Thymus (tissue), 14 donors: ENCODE data around the gene ADGRB3. TPM values are rescaled to one million over a fixed set of nuclear protein-coding genes. Genes with fewer than 3 reads are reported as not detected.

Experiments
- DNase-seq, 9 donors: peaks; one replicate each; pipeline ENCODE4 v3.0.0-alpha.2; 2013; ENCODE audit warnings: low spot score in 9 of 9, low read depth in 6 of 9, missing footprints in 1 of 9
- H3K27ac ChIP-seq, 2 donors: one replicate each; pipeline ENCODE4 v1.5.1; 2013; ENCODE audit warnings: control low read depth in 1 of 2, low read depth in 1 of 2, low read length in 1 of 2, mild to moderate bottlenecking in 1 of 2, moderate library complexity in 1 of 2
- H3K27me3 ChIP-seq, 2 donors: one replicate each; pipeline ENCODE4 v1.5.1; 2013; ENCODE audit warnings: low read length in 1 of 2; ENCODE audit not compliant: control insufficient read depth in 2 of 2, insufficient read depth in 1 of 2
- H3K36me3 ChIP-seq, 2 donors: one replicate each; pipeline ENCODE4 v1.5.1; 2013; ENCODE audit warnings: low read length in 1 of 2, mild to moderate bottlenecking in 1 of 2, moderate library complexity in 1 of 2; ENCODE audit not compliant: control insufficient read depth in 2 of 2, insufficient read depth in 2 of 2
- H3K4me1 ChIP-seq, 2 donors: one replicate each; pipeline ENCODE4 v1.5.1; 2013; ENCODE audit warnings: low read length in 2 of 2; ENCODE audit not compliant: control insufficient read depth in 2 of 2, insufficient read depth in 2 of 2
- H3K4me3 ChIP-seq, 2 donors: one replicate each; pipeline ENCODE4 v1.5.1; 2013; ENCODE audit warnings: low read length in 2 of 2, control low read depth in 1 of 2, mild to moderate bottlenecking in 1 of 2
- H3K9me3 ChIP-seq, 2 donors: one replicate each; pipeline ENCODE4 v1.5.1; 2013; ENCODE audit warnings: low read length in 1 of 2, mild to moderate bottlenecking in 1 of 2; ENCODE audit not compliant: control insufficient read depth in 2 of 2, insufficient read depth in 1 of 2
- WGBS: extraction: QIAGEN DNeasy Blood & Tissue Kit; methylation state at CpG from one replicate; pipeline ENCODE4 v1.1.7; 2013; 5-methylcytosine and 5-hydroxymethylcytosine counted together
- long read RNA-seq, 10 donors: transcript quantifications; one replicate each; lab custom pipeline, GENCODE V29; 2026
- polyA plus RNA-seq: library from polyadenylated mRNA; stranded (reverse); fragments of 200-250 nt; gene quantifications from one replicate; pipeline ENCODE4 v1.2.3, GENCODE V29; 2013
- total RNA-seq: library from RNA; stranded (reverse); fragments of 120-200 nt; gene quantifications from one replicate; pipeline ENCODE4 v1.2.4, GENCODE V29; 2013
- donor health status: healthy.

ADGRB3 gene
- total RNA-seq (0.09 TPM), polyA plus RNA-seq (0.09 TPM)
- long read RNA-seq, donor 1 = 0 reads
- long read RNA-seq, donor 2 = 0 reads
- long read RNA-seq, donor 3 = 0 reads
- long read RNA-seq, donor 4 = 0 reads
- long read RNA-seq, donor 5 = 0 reads
- long read RNA-seq, donor 6 = 0 reads
- long read RNA-seq, donor 7 = 0 reads
- long read RNA-seq, donor 8 = 0 reads
- long read RNA-seq, donor 9 = 0 reads
- long read RNA-seq, donor 10 = 0 reads

DNA sequence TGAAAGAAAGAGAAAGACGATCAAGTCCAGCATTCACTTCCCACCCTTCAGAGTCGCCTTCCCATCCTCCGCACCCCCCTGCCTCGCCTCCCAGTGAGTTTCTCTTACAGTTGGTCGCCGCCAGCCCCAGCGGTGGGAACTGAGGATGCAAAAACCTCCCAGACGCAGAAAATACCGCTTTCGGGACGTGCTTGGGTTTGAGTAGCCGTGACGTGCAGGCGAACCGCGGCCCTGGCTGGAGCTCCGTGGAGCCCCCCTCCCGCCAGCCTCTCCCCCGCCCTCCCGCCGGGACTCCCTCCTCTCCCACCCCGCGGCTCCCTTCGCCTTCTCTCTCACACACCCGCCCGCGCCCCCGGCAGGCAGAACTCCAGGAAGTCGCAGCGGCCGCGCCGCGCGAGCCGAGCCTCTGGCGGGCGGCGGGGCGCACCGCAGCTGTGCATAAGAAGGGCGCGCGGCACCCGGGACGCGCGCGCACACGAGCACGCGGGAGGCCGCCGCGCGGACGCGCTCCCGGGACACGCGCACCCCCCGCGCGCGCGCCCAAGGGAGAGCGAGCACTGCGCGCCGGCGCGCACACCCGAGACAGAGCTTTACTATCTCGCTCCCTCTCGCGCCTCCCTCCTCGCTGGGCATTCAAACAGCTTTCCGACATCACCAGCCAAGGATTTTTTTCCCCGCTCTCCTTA is at the start of gene ADGRB3:
Gene ADGRB3 (plus strand): TSS at position 557 of the 686 bp plus-strand sequence. CDS start 3,394 bp downstream, outside the sequence.
- Histone ChIP-seq H3K4me3 (peak within 1 kb of the TSS; percentile 35 to 46), H3K27me3 (peaks cover 30 to 57% of the 10 kb centered on the region in 2 donors), H3K4me1 (peaks cover 0 to 7% of the 10 kb centered on the region in 2 donors), H3K36me3 (no peaks in the 10 kb centered on the region), H3K9me3 (no peaks in the 10 kb centered on the region), H3K27ac (no peak within 1 kb of the TSS)
- DNase-seq = peak in 7 of 9 donors; percentile 9 to 52 (median 26)
- under 1% methylated on average over 79 of the region's 79 CpGs for WGBS

DNA sequence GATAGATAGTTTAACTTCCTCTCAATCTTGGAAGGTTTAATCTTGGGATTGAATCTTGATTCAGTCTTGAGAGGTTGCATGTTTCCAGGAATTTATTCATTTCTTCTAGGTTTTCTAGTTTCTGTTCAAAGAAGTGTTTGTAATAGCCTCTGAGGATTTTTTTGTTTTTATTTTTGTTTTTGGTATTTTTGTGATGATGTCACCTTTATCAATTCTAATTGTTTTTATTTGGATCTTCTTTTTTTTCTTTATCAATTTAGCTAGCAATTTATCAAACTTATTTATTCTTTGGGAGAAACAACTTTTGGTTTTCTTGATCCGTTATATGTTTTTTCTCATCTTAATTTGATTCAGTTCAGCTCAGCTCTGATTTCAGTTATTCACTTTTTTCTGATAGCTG is 41.5 kb upstream of the ADGRB3 start:
- no peak overlapping the region for H3K27ac ChIP-seq
- H3K36me3 ChIP-seq = no peaks in the 10 kb centered on the region
- H3K4me3 ChIP-seq = no peak overlapping the region
- H3K27me3 ChIP-seq = no peaks in the 10 kb centered on the region
- H3K9me3 ChIP-seq = no peaks in the 10 kb centered on the region
- WGBS = 100% methylated on average over 1 of the region's 1 CpG
- H3K4me1 ChIP-seq = no peaks in the 10 kb centered on the region
- DNase-seq = no peak

DNA sequence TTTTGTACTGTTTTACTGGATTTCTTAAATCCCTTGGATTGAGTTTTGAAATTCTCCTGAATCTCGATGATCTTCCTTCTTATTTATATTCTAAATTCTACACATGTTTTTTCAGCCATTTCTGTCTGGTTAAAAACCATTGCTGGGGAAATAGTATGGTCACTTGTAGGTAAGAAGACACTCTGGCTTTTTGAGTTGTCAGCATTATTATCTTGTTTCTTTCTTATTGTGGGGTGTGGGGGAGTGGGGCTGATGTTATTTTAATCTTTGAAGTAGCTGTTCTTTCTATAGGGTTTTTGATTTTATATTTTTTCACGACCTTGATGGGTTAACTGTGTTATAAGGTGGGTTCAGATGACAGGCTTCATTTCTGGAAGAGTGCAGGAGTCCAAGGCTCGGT is 37.4 kb upstream of the ADGRB3 start:
- 74% methylated on average over 3 of the region's 3 CpGs for WGBS
- DNase-seq = no peak
- Histone ChIP-seq H3K9me3 (no peaks in the 10 kb centered on the region), H3K4me3 (no peak overlapping the region), H3K36me3 (no peaks in the 10 kb centered on the region), H3K27me3 (no peaks in the 10 kb centered on the region), H3K4me1 (no peaks in the 10 kb centered on the region), H3K27ac (no peak overlapping the region)

DNA sequence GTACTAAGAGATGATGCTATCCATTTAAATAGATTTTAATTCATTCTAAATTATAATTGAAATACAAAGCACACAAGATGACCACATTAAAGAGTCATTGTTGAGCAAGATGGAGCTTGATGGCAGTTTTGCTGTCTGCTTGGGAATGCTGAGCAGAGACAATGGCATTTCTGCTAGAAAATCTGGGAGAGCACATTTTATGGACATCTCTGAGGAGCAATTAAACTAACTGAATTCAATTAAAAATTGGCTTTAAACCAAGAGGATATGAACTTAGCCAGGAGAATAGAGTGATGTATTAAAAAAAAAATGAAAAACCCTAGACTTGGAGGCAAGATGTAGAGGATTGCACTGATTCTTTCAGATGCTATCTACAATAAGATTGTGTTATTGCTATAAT is 19.1 kb upstream of the ADGRB3 start:
- no peaks in the 10 kb centered on the region for H3K4me1 ChIP-seq
- H3K9me3 ChIP-seq = no peaks in the 10 kb centered on the region
- H3K27ac ChIP-seq = no peak overlapping the region
- no peak for DNase-seq
- H3K27me3 ChIP-seq = no peaks in the 10 kb centered on the region
- no peak overlapping the region for H3K4me3 ChIP-seq
- H3K36me3 ChIP-seq = no peaks in the 10 kb centered on the region

DNA sequence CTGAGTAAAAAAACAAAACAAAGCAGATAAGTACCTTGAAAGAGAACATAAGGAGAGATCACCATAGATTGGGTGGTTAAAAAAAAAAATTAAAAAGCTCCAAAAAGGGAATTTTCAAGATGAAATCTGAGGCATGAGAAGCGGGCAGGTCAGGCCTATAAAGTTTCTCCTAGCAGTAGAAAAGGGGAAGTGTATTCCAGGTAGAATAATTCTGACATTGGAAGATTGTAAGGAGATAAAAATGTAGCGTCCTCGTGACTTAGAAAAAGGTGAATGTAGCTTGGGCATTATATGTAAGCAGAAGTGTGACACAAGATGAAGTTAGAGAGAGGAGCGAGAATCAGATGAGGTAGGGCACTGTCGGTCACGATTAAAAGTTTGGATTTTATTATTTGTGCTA is 9.1 kb upstream of the ADGRB3 start:
- no peaks in the 10 kb centered on the region for H3K27me3 ChIP-seq
- no peak for DNase-seq
- WGBS = 93% methylated on average over 6 of the region's 6 CpGs
- H3K36me3 ChIP-seq = no peaks in the 10 kb centered on the region
- no peaks in the 10 kb centered on the region for H3K4me1 ChIP-seq
- no peak overlapping the region for H3K4me3 ChIP-seq
- H3K27ac ChIP-seq = no peak overlapping the region
- H3K9me3 ChIP-seq = no peaks in the 10 kb centered on the region

DNA sequence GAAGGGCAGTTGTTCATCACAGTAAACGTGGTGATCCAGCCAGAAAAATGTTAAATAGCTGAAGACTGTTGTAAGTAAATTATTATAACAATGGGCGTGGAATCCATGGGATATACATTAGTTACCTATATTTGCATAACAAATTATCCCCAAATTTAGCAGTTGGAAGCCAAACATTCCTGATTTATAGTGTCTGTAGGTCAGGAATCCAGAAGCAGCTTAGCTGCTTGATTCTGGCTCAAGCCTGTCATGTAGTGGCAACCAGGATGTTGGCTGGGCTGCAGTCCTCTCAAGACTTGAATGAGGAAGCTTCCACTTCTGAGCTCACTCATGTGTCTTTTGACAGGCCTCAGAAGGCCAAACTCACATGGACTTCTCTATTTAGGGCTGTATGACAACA is 6.9 kb upstream of the ADGRB3 start:
- peaks cover 0 to 8% of the 10 kb centered on the region in 2 donors for H3K27me3 ChIP-seq
- no peak for DNase-seq
- no peaks in the 10 kb centered on the region for H3K36me3 ChIP-seq
- 76% methylated on average over 2 of the region's 2 CpGs for WGBS
- H3K9me3 ChIP-seq = no peaks in the 10 kb centered on the region
- no peak overlapping the region for H3K27ac ChIP-seq
- H3K4me1 ChIP-seq = no peaks in the 10 kb centered on the region
- no peak overlapping the region for H3K4me3 ChIP-seq

DNA sequence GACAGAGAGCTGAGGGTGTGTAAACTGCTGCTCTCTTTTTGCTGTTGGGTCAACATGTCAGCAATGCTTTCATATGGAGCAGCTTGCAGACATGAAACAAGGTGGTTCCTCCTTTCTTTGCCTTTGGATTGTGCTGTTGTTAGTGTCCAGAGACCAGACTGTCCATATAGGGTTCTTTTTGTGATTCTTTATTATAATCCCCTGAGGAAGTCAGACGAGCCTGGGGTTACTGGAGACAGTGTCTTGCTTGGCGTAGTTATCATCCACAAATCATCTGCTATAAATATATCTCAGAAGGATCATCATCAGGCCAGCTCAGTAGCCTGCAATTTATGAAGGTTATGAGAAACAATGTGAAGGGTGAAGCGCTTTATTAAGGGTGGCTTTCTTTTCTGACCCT is 2.3 kb upstream of the ADGRB3 start:
- Histone ChIP-seq H3K9me3 (no peaks in the 10 kb centered on the region), H3K4me3 (no peak overlapping the region), H3K27ac (no peak overlapping the region), H3K27me3 (peaks cover 30 to 50% of the 10 kb centered on the region in 2 donors), H3K4me1 (peaks cover 0 to 7% of the 10 kb centered on the region in 2 donors), H3K36me3 (no peaks in the 10 kb centered on the region)
- 94% methylated on average over 3 of the region's 3 CpGs for WGBS
- DNase-seq = no peak

DNA sequence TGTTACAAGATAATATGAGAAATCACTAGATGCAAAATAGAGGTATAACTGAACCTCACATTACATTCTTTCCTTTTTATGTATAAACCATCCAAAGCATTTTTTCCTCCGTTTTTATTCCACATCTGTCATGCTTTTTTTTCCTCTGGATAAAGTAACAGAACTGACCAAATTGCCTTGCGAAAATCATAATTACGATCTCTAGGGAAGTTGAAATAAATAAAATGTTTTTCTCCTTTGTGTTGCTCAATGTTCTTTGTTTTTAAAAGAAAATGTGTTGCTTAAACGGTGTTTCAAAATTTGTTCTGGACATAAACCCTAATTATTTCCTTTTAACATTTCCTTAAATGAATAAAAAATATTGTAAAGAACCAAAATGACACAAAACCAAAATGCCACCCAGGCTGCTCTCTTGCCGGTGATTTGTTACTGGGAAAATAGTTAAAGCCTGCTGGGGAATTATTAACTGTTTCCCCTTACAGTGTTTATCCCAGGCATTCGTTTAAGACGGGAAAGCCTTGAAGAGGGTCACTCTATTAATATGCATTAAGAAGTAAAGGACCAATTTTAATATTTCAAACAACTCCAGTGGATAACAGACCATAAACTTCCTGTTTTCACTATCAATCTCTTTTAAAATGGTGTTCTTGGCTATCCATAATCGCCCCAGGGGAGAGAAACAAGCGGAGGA is 1.7 kb upstream of the ADGRB3 start:
- no peaks in the 10 kb centered on the region for H3K36me3 ChIP-seq
- H3K9me3 ChIP-seq = no peaks in the 10 kb centered on the region
- whole genome bisulfite sequencing = 59% methylated on average over 9 of the region's 9 CpGs
- H3K4me3 ChIP-seq = no peak overlapping the region
- no peak overlapping the region for H3K27ac ChIP-seq
- DNase-seq = no peak
- H3K27me3 ChIP-seq = peaks cover 30 to 55% of the 10 kb centered on the region in 2 donors
- peaks cover 0 to 7% of the 10 kb centered on the region in 2 donors for H3K4me1 ChIP-seq
